T-helper 1 cell treated with Interleukin-12 subunit alpha and Interleukin-12 subunit beta and Interleukin-4 antibody, amounts not matched to agents 30 ng/mL and 1 ng/mL, for 36 hours (primary cell): ENCODE measurements around the gene GPSM3. TPM values are rescaled to one million over a fixed set of nuclear protein-coding genes. Genes with fewer than 3 reads are reported as not detected.

Experiments
- intact Hi-C: fragments of 100-400 bp; cut with micrococcal nuclease; formaldehyde crosslinking; loops from one replicate; pipeline ENCODE4 v1.15.1; 2024
- total RNA-seq: library from RNA; stranded (reverse); gene quantifications from 2 replicates; pipeline ENCODE4 v1.2.3, GENCODE V29; 2022

The GPSM3 gene
- total RNA-seq, 1 donor from 2014 or later = 264 TPM

GRCh38 chr6:32176476-32177182 is 15.8 kb downstream of the GPSM3 start:
- intact Hi-C loops = loop anchor here (2.0 to 10.0 kb wide), 7 partner anchors 474 to 1849 kb away; partner anchors contain the start of genes ABHD16A, ATP6V1G2, CSNK2B and CUTA

- intact Hi-C loops = loop anchor here (2.0 to 10.0 kb wide), 7 partner anchors 473 to 1849 kb away; partner anchors contain the start of genes ABHD16A, ATP6V1G2, CSNK2B and CUTA
Measured at GRCh38 chr6:32175711-32176475, 16.6 kb downstream of the GPSM3 start, which contains the start of gene AGPAT1. Gene AGPAT1 (minus strand): TSS chr6:32176084. CDS start chr6:32171496, 4,588 bp downstream.

- intact Hi-C loops = loop anchor here (5.0 to 10.0 kb wide), 5 partner anchors 508 to 1848 kb away; partner anchors contain the start of genes ATP6V1G2, CSNK2B, CUTA and LY6G5B
Measured at GRCh38 chr6:32175322-32175710, 17.1 kb downstream of the GPSM3 start.

- intact Hi-C loops = loop anchor here (10.0 kb wide), 2 partner anchors 710 to 1240 kb away; partner anchors contain the start of genes CUTA and PHF1
Measured at GRCh38 chr6:32174416-32174815, 18.0 kb downstream of the GPSM3 start.

- intact Hi-C loops = loop anchor here (10.0 kb wide), 2 partner anchors 708 to 1242 kb away; partner anchors contain the start of genes CUTA and PHF1
Measured at GRCh38 chr6:32173051-32173727, 19.3 kb downstream of the GPSM3 start.

GRCh38 chr6:32171234-32171633 is 21.2 kb downstream of the GPSM3 start:
- intact Hi-C loops = loop anchor here (10.0 kb wide), 2 partner anchors 706 to 1244 kb away; partner anchors contain the start of genes CUTA and PHF1

- intact Hi-C loops = loop anchor here (10.0 kb wide), 2 partner anchors 705 to 1245 kb away; partner anchors contain the start of genes CUTA and PHF1
Measured at GRCh38 chr6:32170294-32170693, 22.1 kb downstream of the GPSM3 start.

- intact Hi-C loops = no loop called here
Measured at GRCh38 chr6:32168807-32169591, 23.4 kb downstream of the GPSM3 start.

GRCh38 chr6:32168350-32168749 is 24.1 kb downstream of the GPSM3 start:
- intact Hi-C loops = no loop called here

- intact Hi-C loops = no loop called here
Measured at GRCh38 chr6:32167761-32168262, 24.6 kb downstream of the GPSM3 start.

- intact Hi-C loops = no loop called here
Measured at GRCh38 chr6:32167154-32167760, 25.2 kb downstream of the GPSM3 start.

- intact Hi-C loops = no loop called here
Measured at GRCh38 chr6:32166411-32167061, 25.9 kb downstream of the GPSM3 start.

- intact Hi-C loops = no loop called here
Measured at GRCh38 chr6:32164295-32164694, 28.1 kb downstream of the GPSM3 start, which contains the start of gene EGFL8. Gene EGFL8 (plus strand): TSS chr6:32164595. CDS start chr6:32166166, 1,571 bp downstream.

GRCh38 chr6:32163559-32164258 is 28.7 kb downstream of the GPSM3 start:
- intact Hi-C loops = no loop called here

- intact Hi-C loops = no loop called here
Measured at GRCh38 chr6:32158052-32158451, 34.4 kb downstream of the GPSM3 start.

- intact Hi-C loops = no loop called here
Measured at GRCh38 chr6:32156891-32157290, 35.6 kb downstream of the GPSM3 start.

GRCh38 chr6:32154514-32155161 is 37.8 kb downstream of the GPSM3 start:
- intact Hi-C loops = loop anchor here (1.0 kb wide), 6 partner anchors 24 to 106 kb away; partner anchors contain the start of genes FKBPL and RNF5
